Stomach (tissue), 9 donors: ENCODE measurements around the gene ECI2. TPM values are rescaled to one million over a fixed set of nuclear protein-coding genes. Genes with fewer than 3 reads are reported as not detected.

ENCODE experiments used
- DNase-seq, 2 donors: peaks; one replicate each; pipeline versions ENCODE4 v3.0.0 to v3.0.0-alpha.2; 2013 to 2019
- H3K27ac ChIP-seq, 5 donors: fragments of 200-600 bp in 4 of 5; sonication (generic) in 4 of 5; one replicate each; pipeline ENCODE4 v1.5.1; 2013 to 2019; ENCODE audit warnings: mild to moderate bottlenecking in 1 of 5, moderate library complexity in 1 of 5
- H3K27me3 ChIP-seq, 3 donors: fragments of 200-600 bp; sonication (generic); one replicate each; pipeline ENCODE4 v1.5.1; 2017 to 2019; ENCODE audit warnings: mixed run types in 1 of 3
- H3K36me3 ChIP-seq, 4 donors: fragments of 200-600 bp; sonication (generic); 1 replicate in 3 of 4; 2 replicates in 1 of 4; pipeline ENCODE4 v1.5.1; 2016 to 2019
- H3K4me1 ChIP-seq, 4 donors: fragments of 200-600 bp; sonication (generic); one replicate each; pipeline ENCODE4 v1.5.1; 2016 to 2019
- H3K4me3 ChIP-seq, 4 donors: fragments of 200-600 bp; sonication (generic) in 3 of 4; one replicate each; pipeline ENCODE4 v1.5.1; 2016 to 2019; ENCODE audit warnings: mild to moderate bottlenecking in 1 of 4
- H3K9me3 ChIP-seq, 4 donors: fragments of 200-600 bp; sonication (generic); one replicate each; pipeline ENCODE4 v1.5.1; 2016 to 2019
- CTCF ChIP-seq, 7 experiments: fragments of 450-650 bp in 4 of 7; fragments of 200-600 bp in 3 of 7; sonication (generic) in 3 of 7; IDR thresholded peaks; one replicate each; pipeline ENCODE4 v1.5.1; 2016 to 2019; ENCODE audit warnings: antibody characterized with exemption in 7 of 7, control low read depth in 2 of 7, mild to moderate bottlenecking in 1 of 7
- EP300 ChIP-seq: sonication (generic); formaldehyde crosslinking; IDR thresholded peaks from one replicate; pipeline ENCODE4 v1.6.1; 2017; ENCODE audit warnings: antibody characterized with exemption
- POLR2A ChIP-seq, 4 donors: fragments of 450-650 bp; IDR thresholded peaks; one replicate each; pipeline ENCODE4 v1.6.1; 2016; ENCODE audit warnings: antibody characterized with exemption in 4 of 4, control low read depth in 2 of 4, mild to moderate bottlenecking in 1 of 4, moderate library complexity in 1 of 4
- POLR2AphosphoS5 ChIP-seq, 3 donors: sonication (generic); formaldehyde crosslinking; IDR thresholded peaks; one replicate each; pipeline ENCODE4 v1.6.1; 2016; ENCODE audit warnings: antibody characterized with exemption in 3 of 3
- WGBS, 5 donors: extraction: QIAGEN DNeasy Blood & Tissue Kit in 3 of 5; methylation state at CpG; one replicate each; pipeline versions ENCODE4 v1.1.5 to v1.1.7; 2013 to 2018; 5-methylcytosine and 5-hydroxymethylcytosine counted together
- intact Hi-C: fragments of 100-400 bp; cut with DNase I; formaldehyde crosslinking; loops from one replicate; pipeline ENCODE4 v1.15.1; 2023; ENCODE audit warnings: low total_unique reads
- polyA plus RNA-seq, 3 donors: library from polyadenylated mRNA; stranded (reverse); fragments of 200-250 nt; gene quantifications; one replicate each; pipeline ENCODE4 v1.2.3, GENCODE V29; 2013
- total RNA-seq, 5 donors: library from RNA; depleted of rRNA; stranded (reverse); fragments of >200 nt; gene quantifications; one replicate each; pipeline versions ENCODE4 v1.1.0 to v1.2.3, GENCODE V29; 2014 to 2016
- donor health status: healthy with polysubstance abuse.
- donor health status: Bipolar disorder and iron deficiency.
- donor health status: healthy.

Gene ECI2
- total and polyA plus RNA-seq, 8 donors: 22.8 to 107 (median 60.8) TPM

- WGBS, 5 donors: 2 to 24% (median 19%) methylated on average over 1 of the region's 1 CpG
- Histone ChIP-seq H3K4me1 (peaks cover 19 to 41% (median 31%) of the 10 kb centered on the region in 4 donors), H3K4me3 (peak overlapping the region; percentile 75 to 86 (median 80)), H3K9me3 (no peaks in the 10 kb centered on the region), H3K36me3 (peaks cover 0 to 16% (median 14%) of the 10 kb centered on the region in 4 donors), H3K27ac (peak overlapping the region; percentile 81 to 96 (median 95)), H3K27me3 (no peaks in the 10 kb centered on the region)
- intact Hi-C loops: no loop called here
- TF ChIP-seq CTCF (IDR thresholded peaks at IDR 0.05) (no peak), EP300 (no peak), POLR2A (IDR thresholded peaks at IDR 0.05) (no peak), POLR2AphosphoS5 (IDR thresholded peaks at IDR 0.05) (no peak)
- DNase-seq: no peak
These were observed 1.0 kb upstream of the ECI2 start for GRCh38 chr6:4136354-4136831.

GRCh38 chr6:4135665-4136353 is 434 bp upstream of the ECI2 start:
- 1 to 3% (median 1%) methylated on average over 38 to 64 of the region's 64 CpGs for WGBS, 5 donors
- TF ChIP-seq POLR2AphosphoS5 (IDR thresholded peaks at IDR 0.05) (peak; percentile 43 to 86 (median 58)), CTCF (IDR thresholded peaks at IDR 0.05) (no peak), POLR2A (IDR thresholded peaks at IDR 0.05) (peak in 1 of 4 donors; percentile 36), EP300 (no peak)
- no peaks in the 10 kb centered on the region for H3K27me3 ChIP-seq
- H3K9me3 ChIP-seq: no peaks in the 10 kb centered on the region
- H3K4me3 ChIP-seq: peak overlapping the region; percentile 75 to 86 (median 80)
- peaks cover 19 to 41% (median 34%) of the 10 kb centered on the region in 4 donors for H3K4me1 ChIP-seq
- H3K27ac ChIP-seq: peak overlapping the region; percentile 90 to 96 (median 95)
- intact Hi-C loops: no loop called here
- peak; percentile 96 to 98 for DNase-seq
- H3K36me3 ChIP-seq: peaks cover 0 to 17% (median 14%) of the 10 kb centered on the region in 4 donors

GRCh38 chr6:4133941-4134838 is 1.2 kb downstream of the ECI2 start:
- 8 to 18% (median 10%) methylated on average over 13 of the region's 13 CpGs for WGBS, 5 donors
- TF ChIP-seq POLR2AphosphoS5 (IDR thresholded peaks at IDR 0.05) (no peak), CTCF (IDR thresholded peaks at IDR 0.05) (no peak), EP300 (no peak), POLR2A (IDR thresholded peaks at IDR 0.05) (no peak)
- Histone ChIP-seq H3K4me1 (peaks cover 19 to 44% (median 36%) of the 10 kb centered on the region in 4 donors), H3K27me3 (no peaks in the 10 kb centered on the region), H3K9me3 (no peaks in the 10 kb centered on the region), H3K36me3 (peaks cover 14 to 33% (median 30%) of the 10 kb centered on the region in 4 donors), H3K27ac (peak overlapping the region; percentile 82 to 96 (median 95)), H3K4me3 (peak overlapping the region; percentile 75 to 86 (median 80))
- peak; percentile 30 to 65 for DNase-seq
- intact Hi-C loops: no loop called here

- intact Hi-C loops: no loop called here
These were observed 4.9 kb downstream of the ECI2 start for GRCh38 chr6:4130357-4130987.

More at GRCh38 chr6:4130357-4130987, 4.9 kb downstream of the ECI2 start:
- Histone ChIP-seq H3K27me3 (no peaks in the 10 kb centered on the region), H3K4me1 (peaks cover 7 to 45% (median 31%) of the 10 kb centered on the region in 4 donors), H3K27ac (peak overlapping the region in 4 of 5 donors; percentile 16 to 70 (median 46)), H3K9me3 (no peaks in the 10 kb centered on the region), H3K4me3 (no peak overlapping the region), H3K36me3 (peaks cover 33 to 70% (median 67%) of the 10 kb centered on the region in 4 donors)
- peak; percentile 61 to 92 for DNase-seq
- WGBS, 5 donors: 55 to 80% (median 67%) methylated on average over 5 of the region's 5 CpGs
- TF ChIP-seq POLR2AphosphoS5 (IDR thresholded peaks at IDR 0.05) (peak in 1 of 3 donors; percentile 36), POLR2A (IDR thresholded peaks at IDR 0.05) (no peak), CTCF (IDR thresholded peaks at IDR 0.05) (no peak)
